ENCODE results near the gene ITGA8. TPM values are rescaled to one million over a fixed set of nuclear protein-coding genes. Genes with fewer than 3 reads are reported as not detected.
A peak's percentile ranks its signal among the peaks of the same experiment; 100 is the strongest.

The ITGA8 gene
- total RNA-seq, 1 experiment from 2014 or later, result not detected

- DNase-seq (ENCODE audit: extremely low read depth, low read depth), result no peak
Observed at GRCh38 chr10:15737656-15738055, 17.9 kb upstream of the ITGA8 start.

GRCh38 chr10:15735763-15736162 lies 16.0 kb upstream of the ITGA8 start:
- DNase-seq (ENCODE audit: extremely low read depth, low read depth), result no peak

GRCh38 chr10:15730341-15730740 lies 10.6 kb upstream of the ITGA8 start:
- DNase-seq (ENCODE audit: extremely low read depth, low read depth), result no peak

- DNase-seq (ENCODE audit: extremely low read depth, low read depth), result no peak
Observed at GRCh38 chr10:15729890-15730289, 10.2 kb upstream of the ITGA8 start.

- no peak for DNase-seq (ENCODE audit: extremely low read depth, low read depth)
Observed at GRCh38 chr10:15726042-15726441, 6.3 kb upstream of the ITGA8 start.

GRCh38 chr10:15725603-15726002 lies 5.9 kb upstream of the ITGA8 start:
- DNase-seq (ENCODE audit: extremely low read depth, low read depth), result peak; percentile 27

- no peak for DNase-seq (ENCODE audit: extremely low read depth, low read depth)
Observed at GRCh38 chr10:15724683-15725082, 5.0 kb upstream of the ITGA8 start.

- DNase-seq (ENCODE audit: extremely low read depth, low read depth), result no peak
Observed at GRCh38 chr10:15723803-15724202, 4.1 kb upstream of the ITGA8 start.

- no peak for DNase-seq (ENCODE audit: extremely low read depth, low read depth)
Observed at GRCh38 chr10:15720635-15721287, 1.0 kb upstream of the ITGA8 start.

- no peak for DNase-seq (ENCODE audit: extremely low read depth, low read depth)
Observed at GRCh38 chr10:15719049-15719898, 448 bp downstream of the ITGA8 start.

GRCh38 chr10:15718694-15719048 lies 1.1 kb downstream of the ITGA8 start:
- no peak for DNase-seq (ENCODE audit: extremely low read depth, low read depth)

- DNase-seq (ENCODE audit: extremely low read depth, low read depth), result peak; percentile 3
Observed at GRCh38 chr10:15715619-15716227, 4.0 kb downstream of the ITGA8 start.

- no peak for DNase-seq (ENCODE audit: extremely low read depth, low read depth)
Observed at GRCh38 chr10:15714847-15715246, 4.9 kb downstream of the ITGA8 start.

- no peak for DNase-seq (ENCODE audit: extremely low read depth, low read depth)
Observed at GRCh38 chr10:15712883-15713282, 6.8 kb downstream of the ITGA8 start.

GRCh38 chr10:15710455-15710854 lies 9.3 kb downstream of the ITGA8 start:
- DNase-seq (ENCODE audit: extremely low read depth, low read depth), result no peak

- no peak for DNase-seq (ENCODE audit: extremely low read depth, low read depth)
Observed at GRCh38 chr10:15705298-15705697, 14.4 kb downstream of the ITGA8 start.

GRCh38 chr10:15704581-15704968 lies 15.1 kb downstream of the ITGA8 start:
- DNase-seq (ENCODE audit: extremely low read depth, low read depth), result no peak

- no peak for DNase-seq (ENCODE audit: extremely low read depth, low read depth)
Observed at GRCh38 chr10:15703944-15704580, 15.7 kb downstream of the ITGA8 start.

- DNase-seq (ENCODE audit: extremely low read depth, low read depth), result peak; percentile 1
Observed at GRCh38 chr10:15703151-15703880, 16.4 kb downstream of the ITGA8 start.

- no peak for DNase-seq (ENCODE audit: extremely low read depth, low read depth)
Observed at GRCh38 chr10:15700078-15700674, 19.5 kb downstream of the ITGA8 start.
